Uterus (tissue), 4 donors: ENCODE data around the gene TLE5. TPM values are rescaled to one million over a fixed set of nuclear protein-coding genes. Genes with fewer than 3 reads are reported as not detected.

ENCODE experiments used
- DNase-seq, 2 donors: peaks; one replicate each; pipeline ENCODE4 v3.0.0-alpha.2; 2019 to 2020
- H3K27ac ChIP-seq, 2 donors: fragments of 200-600 bp; sonication (generic); 1 replicate in 1 of 2; 2 replicates in 1 of 2; pipeline ENCODE4 v1.5.1; 2016 to 2018
- H3K27me3 ChIP-seq, 2 donors: fragments of 200-600 bp; sonication (generic); one replicate each; pipeline ENCODE4 v1.5.1; 2018 to 2019; ENCODE audit warnings: control low read depth in 1 of 2
- H3K36me3 ChIP-seq, 2 donors: fragments of 200-600 bp; sonication (generic); one replicate each; pipeline ENCODE4 v1.5.1; 2019; ENCODE audit warnings: control low read depth in 1 of 2
- H3K4me1 ChIP-seq, 2 donors: fragments of 200-600 bp; sonication (generic); one replicate each; pipeline ENCODE4 v1.5.1; 2018 to 2019; ENCODE audit warnings: control low read depth in 1 of 2
- H3K4me3 ChIP-seq, 2 donors: fragments of 200-600 bp; sonication (generic); 1 replicate in 1 of 2; 2 replicates in 1 of 2; pipeline ENCODE4 v1.5.1; 2018 to 2019; ENCODE audit warnings: mild to moderate bottlenecking in 1 of 2
- H3K9me3 ChIP-seq, 2 donors: fragments of 200-600 bp; sonication (generic); one replicate each; pipeline ENCODE4 v1.5.1; 2019; ENCODE audit warnings: control low read depth in 1 of 2
- CTCF ChIP-seq, 4 experiments: fragments of 200-600 bp in 2 of 4; fragments of 450-650 bp in 2 of 4; sonication (generic) in 2 of 4; IDR thresholded peaks; one replicate each; pipeline ENCODE4 v1.5.1; 2016 to 2019; ENCODE audit warnings: antibody characterized with exemption in 4 of 4, mild to moderate bottlenecking in 2 of 4, moderate library complexity in 1 of 4
- POLR2A ChIP-seq, 2 donors: fragments of 450-650 bp; IDR thresholded peaks; one replicate each; pipeline ENCODE4 v1.6.1; 2016; ENCODE audit warnings: antibody characterized with exemption in 2 of 2, mild to moderate bottlenecking in 1 of 2, moderate library complexity in 1 of 2
- intact Hi-C: fragments of 100-400 bp; cut with DNase I; formaldehyde crosslinking; loops from one replicate; pipeline ENCODE4 v1.15.1; 2023; ENCODE audit warnings: low total_unique reads
- total RNA-seq, 4 donors: library from RNA; depleted of rRNA in 3 of 4; stranded (reverse); fragments of >200 nt in 3 of 4; gene quantifications; one replicate each; pipeline versions ENCODE4 v1.1.0 to v1.2.4, GENCODE V29; 2014 to 2023
- donor health status: DM: yes; HTN: yes; CAD: no.

TLE5 gene
- total RNA-seq, 4 donors from 2014 or later, result 86.1 to 644 (median 429) TPM

GRCh38 chr19:3028305-3029064 lies 33.8 kb downstream of the TLE5 start:
- H3K4me1 ChIP-seq, result peaks cover 0 to 7% of the 10 kb centered on the region in 2 donors
- H3K27ac ChIP-seq, result peak overlapping the region; percentile 70 to 80
- DNase-seq, result peak in 1 of 2 donors; percentile 39
- no peaks in the 10 kb centered on the region for H3K9me3 ChIP-seq
- intact Hi-C loops, result no loop called here
- peak overlapping the region; percentile 52 to 86 for H3K4me3 ChIP-seq
- no peaks in the 10 kb centered on the region for H3K27me3 ChIP-seq
- no peaks in the 10 kb centered on the region for H3K36me3 ChIP-seq
- no peak for TF ChIP-seq CTCF (IDR thresholded peaks at IDR 0.05)
- TF ChIP-seq POLR2A (IDR thresholded peaks at IDR 0.05), result no peak

- intact Hi-C loops, result no loop called here
These were observed 34.4 kb downstream of the TLE5 start for GRCh38 chr19:3027981-3028304.

GRCh38 chr19:3027292-3027691 lies 35.0 kb downstream of the TLE5 start:
- Histone ChIP-seq H3K27me3 (no peaks in the 10 kb centered on the region), H3K36me3 (no peaks in the 10 kb centered on the region), H3K9me3 (no peaks in the 10 kb centered on the region), H3K27ac (peak overlapping the region in 1 of 2 donors; percentile 80), H3K4me3 (no peak overlapping the region), H3K4me1 (peaks cover 0 to 7% of the 10 kb centered on the region in 2 donors)
- no peak for DNase-seq
- intact Hi-C loops, result no loop called here
- TF ChIP-seq CTCF (IDR thresholded peaks at IDR 0.05) (no peak), POLR2A (IDR thresholded peaks at IDR 0.05) (no peak)

More at GRCh38 chr19:3027981-3028304, 34.4 kb downstream of the TLE5 start:
- no peak for DNase-seq
- peak overlapping the region; percentile 70 to 80 for H3K27ac ChIP-seq
- peak overlapping the region; percentile 52 to 86 for H3K4me3 ChIP-seq
- H3K4me1 ChIP-seq, result peaks cover 0 to 7% of the 10 kb centered on the region in 2 donors
- H3K27me3 ChIP-seq, result no peaks in the 10 kb centered on the region
- no peaks in the 10 kb centered on the region for H3K9me3 ChIP-seq
- no peaks in the 10 kb centered on the region for H3K36me3 ChIP-seq
- TF ChIP-seq CTCF (IDR thresholded peaks at IDR 0.05) (no peak), POLR2A (IDR thresholded peaks at IDR 0.05) (no peak)

GRCh38 chr19:3026768-3027167 lies 35.5 kb downstream of the TLE5 start:
- Histone ChIP-seq H3K4me3 (no peak overlapping the region), H3K36me3 (no peaks in the 10 kb centered on the region), H3K9me3 (no peaks in the 10 kb centered on the region), H3K27ac (no peak overlapping the region), H3K4me1 (peaks cover 0 to 7% of the 10 kb centered on the region in 2 donors), H3K27me3 (no peaks in the 10 kb centered on the region)
- intact Hi-C loops, result no loop called here
- TF ChIP-seq POLR2A (IDR thresholded peaks at IDR 0.05), result no peak
- no peak for TF ChIP-seq CTCF (IDR thresholded peaks at IDR 0.05)
- DNase-seq, result no peak

DNA sequence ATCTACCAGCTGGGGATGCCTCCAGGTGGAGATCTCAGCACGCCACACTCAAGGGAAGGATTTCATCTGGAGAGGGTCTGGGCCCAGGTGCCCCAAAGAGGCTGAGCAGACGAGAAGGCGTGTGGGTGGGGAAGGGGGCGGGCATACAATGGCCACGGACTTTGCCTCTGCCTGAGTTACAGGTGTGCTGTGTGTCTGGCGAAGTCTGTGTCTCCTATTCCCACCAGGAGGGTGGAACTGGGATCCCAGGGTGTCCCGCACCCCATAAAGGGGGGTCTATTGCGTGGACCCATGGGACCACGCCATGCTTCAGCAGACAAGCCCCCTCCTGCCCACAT lies 36.8 kb downstream of the TLE5 start:
- no peak overlapping the region for H3K27ac ChIP-seq
- DNase-seq, result no peak
- intact Hi-C loops, result no loop called here

More for the DNA sequence above, 36.8 kb downstream of the TLE5 start:
- Histone ChIP-seq H3K36me3 (no peaks in the 10 kb centered on the region), H3K27me3 (no peaks in the 10 kb centered on the region), H3K9me3 (no peaks in the 10 kb centered on the region), H3K4me1 (peaks cover 0 to 7% of the 10 kb centered on the region in 2 donors), H3K4me3 (no peak overlapping the region)
- no peak for TF ChIP-seq CTCF (IDR thresholded peaks at IDR 0.05)
- no peak for TF ChIP-seq POLR2A (IDR thresholded peaks at IDR 0.05)
